ENCODE results near the gene TIGD4.

The TIGD4 gene

DNA sequence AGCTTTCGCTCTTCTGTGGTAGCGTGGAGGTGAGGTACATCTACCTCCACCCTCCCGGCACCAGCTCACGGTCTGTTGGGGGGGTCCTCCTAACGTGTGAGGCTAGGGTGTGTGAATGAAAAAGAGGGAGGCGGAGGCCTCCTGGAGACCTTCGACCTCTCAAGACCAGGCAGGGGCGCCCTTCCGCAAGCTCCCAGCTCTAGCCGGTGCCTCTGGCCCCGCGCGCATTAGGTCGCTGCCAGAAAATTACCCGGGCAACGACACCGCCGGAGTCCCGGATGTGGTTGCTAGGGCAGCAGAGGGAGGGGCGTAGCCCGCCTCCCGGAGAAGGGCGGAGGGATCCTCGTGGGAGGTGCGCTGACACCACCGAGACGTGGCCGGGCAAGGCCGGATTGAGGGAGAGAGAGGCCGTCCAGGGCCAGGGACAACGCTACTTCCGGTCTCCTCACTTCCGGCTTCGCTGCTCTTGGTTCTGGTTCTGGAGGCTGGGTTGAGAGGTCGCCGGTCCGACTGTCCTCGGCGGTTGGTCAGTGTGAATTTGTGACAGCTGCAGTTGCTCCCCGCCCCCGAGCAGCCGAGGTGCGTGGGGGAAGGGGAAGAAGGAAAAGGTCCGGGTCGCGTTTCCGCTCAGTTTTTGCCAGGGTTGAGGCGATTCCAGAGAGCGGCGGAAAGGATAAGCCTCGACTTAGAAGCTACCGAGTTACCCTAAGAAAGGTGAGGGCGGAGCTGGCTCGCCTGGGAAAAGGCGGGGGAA, at the start of gene TIGD4, which contains the start of gene ARFIP1:
Gene TIGD4, minus strand, starts transcription at position 218 of the 754 bp plus-strand sequence. CDS start 8,726 bp downstream, outside the sequence.
Gene ARFIP1, plus strand, starts transcription at position 442 of the 754 bp plus-strand sequence. CDS start 49,680 bp downstream, outside the sequence.
- DNase-seq: peak; percentile 73

- DNase-seq: no peak
Observed at GRCh38 chr4:152828122-152828521, 48.6 kb upstream of the TIGD4 start.

- no peak for DNase-seq
Observed at GRCh38 chr4:152825336-152825735, 45.8 kb upstream of the TIGD4 start.

DNA sequence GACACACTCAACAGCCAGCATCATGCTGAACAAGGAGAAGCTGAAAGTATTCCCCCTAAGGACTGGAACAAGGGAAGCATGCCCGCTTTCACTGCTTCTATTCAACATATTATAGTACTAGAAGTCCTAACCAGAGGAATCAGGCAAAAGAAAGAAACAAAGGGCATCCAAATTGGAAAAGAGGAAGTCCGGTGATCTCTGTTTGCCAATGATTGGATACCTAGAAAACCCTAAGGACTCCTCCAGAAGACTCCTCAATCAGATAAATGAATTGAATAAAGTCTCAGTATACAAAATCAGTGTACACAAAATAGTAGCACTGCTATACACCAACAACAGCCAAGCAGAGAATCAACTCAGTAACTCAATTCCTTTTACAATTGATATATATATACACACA, 45.0 kb upstream of the TIGD4 start:
- no peak for DNase-seq

- DNase-seq: no peak
Observed at GRCh38 chr4:152822323-152822722, 42.8 kb upstream of the TIGD4 start.

DNA sequence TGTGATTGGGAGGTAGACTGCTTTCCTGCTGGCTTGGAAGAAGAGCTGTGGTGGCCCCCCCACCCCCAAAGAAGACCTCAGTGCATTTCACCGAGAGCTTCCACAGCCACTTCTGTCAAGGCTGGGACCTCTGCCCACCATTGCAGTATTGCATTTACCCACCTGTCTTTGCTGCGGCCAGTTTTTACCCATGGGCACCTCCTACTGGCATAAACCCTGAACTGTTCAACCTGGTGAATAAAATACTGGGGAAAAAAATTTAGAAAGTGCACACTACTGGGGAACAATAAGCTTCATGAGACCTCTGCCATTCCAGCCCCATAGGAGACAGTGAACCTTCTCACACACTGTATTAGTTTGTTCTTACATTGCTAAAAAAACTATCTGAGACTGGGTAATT, 40.5 kb upstream of the TIGD4 start:
- DNase-seq: no peak

GRCh38 chr4:152819026-152819645, 39.6 kb upstream of the TIGD4 start:
- no peak for DNase-seq

DNA sequence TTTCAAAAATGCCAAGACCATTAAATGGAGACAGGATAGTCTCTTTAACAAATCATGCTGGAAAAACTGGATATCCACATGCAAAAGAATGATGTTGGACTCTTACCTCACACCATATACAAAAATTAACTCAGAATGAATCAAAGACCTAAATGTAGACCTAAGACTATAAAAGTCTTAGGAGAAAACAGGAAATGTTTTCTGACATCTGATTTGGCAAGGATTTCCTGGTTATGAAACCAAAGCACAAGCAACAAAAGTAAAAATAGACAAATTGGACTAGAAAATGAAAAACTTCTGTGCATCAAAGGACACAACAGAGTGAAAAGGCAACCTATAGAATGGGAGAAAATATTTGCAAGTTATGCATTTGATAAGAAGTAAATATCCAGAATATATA, 37.8 kb upstream of the TIGD4 start:
- DNase-seq: no peak

GRCh38 chr4:152815078-152815477, 35.5 kb upstream of the TIGD4 start:
- DNase-seq: no peak

DNA sequence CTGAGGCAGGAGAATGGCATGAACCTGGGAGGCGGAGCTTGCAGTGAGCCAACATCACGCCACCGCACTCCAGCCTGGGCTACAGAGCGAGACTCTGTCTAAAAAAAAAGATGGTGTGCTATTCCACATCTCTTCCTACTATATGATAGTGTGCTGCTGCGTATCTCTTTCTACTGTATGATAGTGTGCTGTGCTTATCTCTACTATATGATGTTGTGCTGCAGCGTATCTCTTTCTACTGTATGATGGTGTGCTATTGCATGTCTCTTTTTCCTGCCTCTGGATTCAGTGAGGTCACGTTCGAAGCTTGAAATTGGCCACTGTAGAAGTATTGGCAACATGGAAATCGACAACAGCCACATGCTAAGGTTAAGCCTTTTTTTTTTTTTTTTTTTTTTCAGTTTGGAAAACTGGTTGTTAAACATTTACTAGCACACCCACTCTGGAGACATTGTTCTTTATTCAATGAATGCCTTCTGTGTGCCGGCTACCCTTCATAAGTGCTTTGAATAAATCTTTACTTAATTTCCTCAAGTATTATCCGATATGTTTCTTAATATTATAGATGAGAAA, 31.3 kb upstream of the TIGD4 start:
- no peak for DNase-seq

DNA sequence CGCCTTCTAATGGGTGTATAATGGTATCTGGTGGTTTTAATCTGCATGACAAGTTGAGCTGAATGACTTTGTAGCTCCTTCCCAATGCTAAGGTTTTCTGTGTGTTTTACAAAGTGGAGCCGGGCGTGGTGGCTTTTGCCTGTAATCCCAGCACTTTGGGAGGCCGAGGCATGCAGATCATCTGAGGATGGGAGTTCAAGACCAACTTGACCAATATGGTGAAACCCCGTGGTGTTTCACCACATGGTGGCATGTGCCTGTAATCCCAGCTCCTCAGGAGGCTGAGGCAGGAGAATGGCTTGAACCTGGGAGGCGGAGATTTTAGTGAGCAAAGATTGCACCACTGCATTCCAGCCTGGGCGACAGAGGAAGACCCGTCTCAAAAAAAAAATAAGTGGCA, 29.1 kb upstream of the TIGD4 start:
- no peak for DNase-seq

DNA sequence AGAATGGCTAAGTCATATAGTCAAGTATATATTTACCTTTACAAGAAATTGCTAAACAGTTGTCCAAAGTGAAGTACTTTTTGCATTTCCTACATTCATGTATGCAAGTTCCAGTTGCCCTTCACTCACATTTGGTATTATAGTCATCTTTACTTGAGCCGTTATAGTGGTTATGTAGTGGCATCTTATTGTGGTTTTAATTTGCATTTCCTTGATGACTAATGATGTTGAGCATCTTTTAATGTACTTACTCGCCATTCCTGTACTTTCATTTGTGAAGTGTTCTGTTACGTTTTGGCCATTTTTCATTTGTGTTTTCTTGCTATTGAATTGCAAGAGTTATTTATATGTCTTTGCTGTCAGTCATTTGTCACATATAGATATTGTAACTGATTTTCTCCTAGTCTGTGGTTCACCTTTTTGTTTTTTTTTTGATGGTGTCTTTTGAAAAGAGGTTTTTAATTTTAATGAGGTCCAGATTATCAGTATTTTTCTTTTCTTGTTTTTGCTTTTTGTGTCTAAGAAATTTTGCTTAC, 27.8 kb upstream of the TIGD4 start:
- no peak for DNase-seq

GRCh38 chr4:152806501-152807125, 27.1 kb upstream of the TIGD4 start:
- DNase-seq: no peak

- no peak for DNase-seq
Observed at GRCh38 chr4:152805818-152806217, 26.3 kb upstream of the TIGD4 start.

GRCh38 chr4:152805071-152805650, 25.6 kb upstream of the TIGD4 start:
- DNase-seq: no peak

GRCh38 chr4:152803541-152803940, 24.0 kb upstream of the TIGD4 start:
- no peak for DNase-seq

DNA sequence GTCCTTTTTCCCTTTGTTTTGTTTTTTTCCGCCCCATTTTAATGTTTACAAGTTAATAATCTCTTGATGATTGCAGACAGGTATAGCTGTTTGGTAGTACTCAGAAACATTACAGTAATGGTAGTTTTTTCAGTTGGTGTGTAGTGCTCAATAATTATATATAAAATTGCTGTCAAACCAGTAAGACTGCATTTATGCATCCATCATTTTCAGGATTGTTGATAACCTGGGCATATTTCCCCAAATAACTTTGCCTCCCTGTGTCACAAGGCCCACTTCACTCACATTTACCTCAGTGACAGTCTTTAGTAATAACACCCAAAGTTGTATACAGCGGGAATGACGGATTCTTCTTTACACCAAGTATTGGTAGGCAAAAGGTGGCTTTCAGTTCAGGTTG, 16.4 kb upstream of the TIGD4 start:
- no peak for DNase-seq

DNA sequence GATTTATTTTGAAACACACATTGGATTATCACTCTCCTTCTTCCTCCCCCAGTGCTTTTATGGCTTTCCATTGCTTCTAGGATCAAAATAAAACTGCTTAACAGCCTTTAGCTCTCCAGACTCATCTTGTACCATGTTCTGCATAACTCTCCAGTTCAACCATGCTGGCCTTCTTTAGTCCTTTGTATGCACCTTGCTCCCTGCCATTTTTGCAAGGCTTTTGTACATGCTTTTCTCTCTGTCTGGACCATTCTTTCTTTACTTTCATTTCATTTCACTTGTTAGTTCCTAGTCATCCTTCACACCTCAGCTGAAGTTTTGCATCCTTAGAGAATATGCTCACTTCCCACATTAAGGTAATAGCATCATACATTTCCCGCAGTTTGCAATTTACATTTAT, 7.1 kb upstream of the TIGD4 start:
- no peak for DNase-seq

- DNase-seq: no peak
Observed at GRCh38 chr4:152785639-152786615, 6.4 kb upstream of the TIGD4 start.

DNA sequence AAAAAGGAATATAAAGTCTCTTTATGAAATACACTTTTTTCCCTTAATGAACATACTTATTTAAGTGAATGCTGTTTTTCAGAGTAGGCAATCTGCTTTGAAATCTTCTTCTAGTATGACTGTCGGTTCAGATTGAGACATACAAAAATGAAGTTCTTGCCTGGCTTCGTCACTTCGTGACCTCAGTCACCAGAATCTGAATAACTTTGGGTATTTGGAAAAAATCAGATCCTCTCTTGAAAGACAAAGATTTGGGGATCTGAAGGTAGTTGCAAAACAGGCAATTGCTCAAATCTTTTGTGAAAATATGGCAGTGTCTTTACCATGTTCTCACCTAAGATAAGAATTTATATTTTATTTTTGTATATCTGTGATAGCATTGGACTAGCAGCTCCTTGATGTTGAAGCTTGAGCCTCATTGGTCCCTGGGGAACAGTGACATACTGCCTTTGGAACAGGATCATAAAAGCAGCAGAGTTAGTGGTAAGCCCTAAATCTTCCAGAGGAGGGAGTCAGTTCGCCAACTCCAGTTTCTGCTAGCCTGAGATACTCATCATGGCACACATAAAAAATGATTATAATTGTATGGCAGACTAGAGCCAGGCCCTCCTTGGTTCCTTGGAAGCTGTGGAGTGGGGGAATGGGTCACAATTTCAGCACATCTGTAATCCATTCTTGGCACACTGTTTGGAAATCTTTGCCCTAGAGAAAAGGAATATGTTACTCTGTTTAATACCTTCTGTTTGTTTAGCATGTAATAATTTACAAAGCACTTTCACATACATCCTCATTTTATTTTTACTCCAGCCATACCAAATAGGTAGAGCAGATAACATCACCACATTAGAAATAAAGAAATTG, 5.2 kb upstream of the TIGD4 start:
- no peak for DNase-seq

Data from GOT3 (cell line).